DND-41 (cell line): ENCODE measurements around the gene FGD6.

Source experiments
- EZH2 ChIP-seq: IDR thresholded peaks from 3 replicates; pipeline ENCODE4 v1.6.1; 2012; ENCODE audit warnings: borderline replicate concordance, low read depth, mild to moderate bottlenecking, moderate library complexity, low read length, inconsistent platforms; ENCODE audit not compliant: severe bottlenecking
- TF ChIP-seq, protein P1 (sequence below): IDR thresholded peaks from 2 replicates; pipeline ENCODE4 v1.5.1; 2012; ENCODE audit warnings: borderline replicate concordance, low read length, moderate library complexity, mild to moderate bottlenecking; ENCODE audit not compliant: poor library complexity, severe bottlenecking; ENCODE audit errors: extremely low read depth

- TF ChIP-seq, protein P1, sequence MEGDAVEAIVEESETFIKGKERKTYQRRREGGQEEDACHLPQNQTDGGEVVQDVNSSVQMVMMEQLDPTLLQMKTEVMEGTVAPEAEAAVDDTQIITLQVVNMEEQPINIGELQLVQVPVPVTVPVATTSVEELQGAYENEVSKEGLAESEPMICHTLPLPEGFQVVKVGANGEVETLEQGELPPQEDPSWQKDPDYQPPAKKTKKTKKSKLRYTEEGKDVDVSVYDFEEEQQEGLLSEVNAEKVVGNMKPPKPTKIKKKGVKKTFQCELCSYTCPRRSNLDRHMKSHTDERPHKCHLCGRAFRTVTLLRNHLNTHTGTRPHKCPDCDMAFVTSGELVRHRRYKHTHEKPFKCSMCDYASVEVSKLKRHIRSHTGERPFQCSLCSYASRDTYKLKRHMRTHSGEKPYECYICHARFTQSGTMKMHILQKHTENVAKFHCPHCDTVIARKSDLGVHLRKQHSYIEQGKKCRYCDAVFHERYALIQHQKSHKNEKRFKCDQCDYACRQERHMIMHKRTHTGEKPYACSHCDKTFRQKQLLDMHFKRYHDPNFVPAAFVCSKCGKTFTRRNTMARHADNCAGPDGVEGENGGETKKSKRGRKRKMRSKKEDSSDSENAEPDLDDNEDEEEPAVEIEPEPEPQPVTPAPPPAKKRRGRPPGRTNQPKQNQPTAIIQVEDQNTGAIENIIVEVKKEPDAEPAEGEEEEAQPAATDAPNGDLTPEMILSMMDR = no peak
- TF ChIP-seq EZH2 = no peak
Measured at GRCh38 chr12:95089462-95089861, 127.8 kb downstream of the FGD6 start.
